ENCODE data around the gene IL2RG.

Gene IL2RG

DNA sequence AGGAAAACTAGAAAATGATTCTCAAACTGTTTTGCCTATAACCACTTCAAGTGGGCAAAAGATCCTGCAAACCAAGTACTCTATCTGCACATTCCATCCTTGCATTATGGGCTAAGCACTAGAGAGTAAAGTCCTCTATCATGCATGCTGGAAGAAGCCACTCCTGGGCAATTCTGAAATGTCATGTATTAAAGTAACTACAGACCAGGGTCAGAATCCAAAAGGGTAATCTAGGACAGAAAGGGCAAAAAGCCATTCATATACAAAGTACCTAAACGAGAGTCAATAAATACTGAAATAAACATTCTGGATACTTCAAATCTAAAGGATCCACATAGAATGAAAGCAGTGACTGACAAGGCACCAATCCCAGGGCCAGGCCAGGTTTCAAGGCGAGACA is 44.3 kb downstream of the IL2RG start:
- TF ChIP-seq, protein P1, sequence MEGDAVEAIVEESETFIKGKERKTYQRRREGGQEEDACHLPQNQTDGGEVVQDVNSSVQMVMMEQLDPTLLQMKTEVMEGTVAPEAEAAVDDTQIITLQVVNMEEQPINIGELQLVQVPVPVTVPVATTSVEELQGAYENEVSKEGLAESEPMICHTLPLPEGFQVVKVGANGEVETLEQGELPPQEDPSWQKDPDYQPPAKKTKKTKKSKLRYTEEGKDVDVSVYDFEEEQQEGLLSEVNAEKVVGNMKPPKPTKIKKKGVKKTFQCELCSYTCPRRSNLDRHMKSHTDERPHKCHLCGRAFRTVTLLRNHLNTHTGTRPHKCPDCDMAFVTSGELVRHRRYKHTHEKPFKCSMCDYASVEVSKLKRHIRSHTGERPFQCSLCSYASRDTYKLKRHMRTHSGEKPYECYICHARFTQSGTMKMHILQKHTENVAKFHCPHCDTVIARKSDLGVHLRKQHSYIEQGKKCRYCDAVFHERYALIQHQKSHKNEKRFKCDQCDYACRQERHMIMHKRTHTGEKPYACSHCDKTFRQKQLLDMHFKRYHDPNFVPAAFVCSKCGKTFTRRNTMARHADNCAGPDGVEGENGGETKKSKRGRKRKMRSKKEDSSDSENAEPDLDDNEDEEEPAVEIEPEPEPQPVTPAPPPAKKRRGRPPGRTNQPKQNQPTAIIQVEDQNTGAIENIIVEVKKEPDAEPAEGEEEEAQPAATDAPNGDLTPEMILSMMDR (IDR thresholded peaks at IDR 0.05; ENCODE audit: extremely low read depth, insufficient read depth, missing control alignments), result no peak
- no peak for DNase-seq (ENCODE audit: low spot score)
- in situ Hi-C loops (cut with MboI; ENCODE audit: low pct_unique_long_range_greater_than_20kb, low sequenced_read_pairs, unreplicated experiment), result no loop called here

DNA sequence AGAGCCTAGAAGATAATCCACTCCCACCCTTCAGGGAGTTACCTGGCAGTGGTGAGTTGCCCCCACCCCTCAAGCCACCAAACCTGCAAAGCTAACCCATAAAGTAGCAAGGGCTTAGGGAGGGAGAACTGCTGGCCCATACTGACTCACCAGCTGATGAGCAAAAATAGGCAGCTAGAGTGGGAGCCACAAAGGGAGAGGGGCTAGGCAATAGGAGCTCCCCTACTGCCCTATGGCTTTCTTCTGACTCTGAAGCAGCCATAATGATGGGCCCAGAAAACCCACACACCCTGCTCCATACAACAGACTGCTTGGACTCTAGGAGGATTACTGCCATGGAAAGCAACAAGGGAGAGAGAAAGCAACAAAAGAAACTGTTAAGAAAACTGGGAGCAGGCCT is 51.2 kb downstream of the IL2RG start:
- no peak for DNase-seq (ENCODE audit: low spot score)
- TF ChIP-seq, protein P1 (IDR thresholded peaks at IDR 0.05; ENCODE audit: extremely low read depth, insufficient read depth, missing control alignments), result no peak
- in situ Hi-C loops (cut with MboI; ENCODE audit: low pct_unique_long_range_greater_than_20kb, low sequenced_read_pairs, unreplicated experiment), result no loop called here

DNA sequence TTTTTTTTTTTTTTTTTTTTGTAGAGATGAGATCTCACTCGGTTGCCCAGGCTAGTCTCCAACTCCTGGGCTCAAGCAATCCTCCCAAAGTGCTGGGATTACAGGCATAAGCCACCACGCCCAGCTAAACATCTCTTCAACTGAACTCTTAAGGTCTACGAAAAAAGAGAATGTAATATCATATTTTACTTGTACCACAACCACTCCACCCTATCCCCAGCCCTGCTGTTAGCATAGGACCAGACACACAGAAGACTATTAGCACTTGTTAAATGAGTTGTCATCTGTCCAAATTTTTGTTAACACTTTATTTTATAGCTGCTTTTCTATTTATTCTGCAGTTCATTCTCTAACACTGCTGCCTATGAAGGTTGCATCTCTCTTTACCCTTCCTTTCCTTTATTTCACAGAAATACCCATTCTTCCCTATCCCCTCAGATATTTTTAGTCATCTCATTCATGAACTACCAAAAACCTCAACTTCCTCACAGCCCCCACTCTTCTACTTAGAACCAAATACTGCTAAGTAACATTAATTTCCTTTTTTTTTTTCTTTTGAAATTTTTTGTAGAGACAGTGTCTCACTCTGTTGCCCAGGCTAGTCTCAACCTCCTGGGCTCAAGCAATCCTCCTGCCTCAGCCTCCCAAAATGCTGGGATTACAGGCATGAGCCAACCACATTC is 53.4 kb downstream of the IL2RG start:
- DNase-seq (ENCODE audit: low spot score), result no peak
- TF ChIP-seq, protein P1 (IDR thresholded peaks at IDR 0.05; ENCODE audit: extremely low read depth, insufficient read depth, missing control alignments), result no peak
- in situ Hi-C loops (cut with MboI; ENCODE audit: low pct_unique_long_range_greater_than_20kb, low sequenced_read_pairs, unreplicated experiment), result no loop called here
